Measurements from ENCODE around the gene IGF1R. TPM values are rescaled to one million over a fixed set of nuclear protein-coding genes. Genes with fewer than 3 reads are reported as not detected.

IGF1R gene
- total RNA-seq, 1 experiment from 2014 or later: 16.3 TPM

DNA sequence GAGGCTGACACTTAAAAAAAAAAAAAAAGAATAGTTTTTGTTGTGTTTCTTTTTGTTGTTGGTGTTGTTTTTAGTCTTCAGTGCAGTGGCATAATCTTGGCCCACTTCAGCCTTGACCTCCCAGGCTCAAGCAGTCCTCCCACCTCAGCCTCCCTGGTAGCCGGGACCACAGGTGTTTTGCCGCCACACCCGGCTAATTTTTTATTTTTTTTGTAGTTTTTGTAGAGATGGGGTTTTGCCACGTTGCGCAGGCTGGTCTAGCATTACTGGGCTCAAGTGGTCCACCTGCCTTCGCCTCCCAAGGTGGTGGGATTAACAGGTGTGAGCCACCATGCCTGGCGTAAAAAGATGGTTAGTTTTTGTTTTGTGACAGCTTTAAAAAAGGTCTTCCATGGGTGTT, 30.1 kb downstream of the IGF1R start:
- H3K36me3 ChIP-seq (ENCODE audit: control insufficient read depth in 1 of 2, insufficient read depth in 2 of 2, low read length in 2 of 2): no peaks in the 10 kb centered on the region
- CTCF ChIA-PET: no interaction called here
- intact Hi-C loops (cut with micrococcal nuclease): no loop called here
- H3K27ac ChIP-seq (ENCODE audit: low read depth, low read length): no peak overlapping the region
- H4K20me1 ChIP-seq (ENCODE audit: insufficient read depth): no peaks in the 10 kb centered on the region
- no peaks in the 10 kb centered on the region for H3K9me2 ChIP-seq (ENCODE audit: insufficient read depth)
- DNase-seq (ENCODE audit: low read depth, low spot score) (no peak), ATAC-seq (no peak)
- POLR2A ChIA-PET: no interaction called here
- no peak for TF ChIP-seq ZFX (IDR thresholded peaks at IDR 0.05)
- no peak for TF ChIP-seq JUND (IDR thresholded peaks at IDR 0.05)
- no peak for TF ChIP-seq EZH2 (IDR thresholded peaks at IDR 0.05)
- TF ChIP-seq CBX3 (IDR thresholded peaks at IDR 0.05; ENCODE audit: low read depth): no peak
- no peak for TF ChIP-seq FOSL1 (IDR thresholded peaks at IDR 0.05; ENCODE audit: low read depth)
- TF ChIP-seq, protein P1, sequence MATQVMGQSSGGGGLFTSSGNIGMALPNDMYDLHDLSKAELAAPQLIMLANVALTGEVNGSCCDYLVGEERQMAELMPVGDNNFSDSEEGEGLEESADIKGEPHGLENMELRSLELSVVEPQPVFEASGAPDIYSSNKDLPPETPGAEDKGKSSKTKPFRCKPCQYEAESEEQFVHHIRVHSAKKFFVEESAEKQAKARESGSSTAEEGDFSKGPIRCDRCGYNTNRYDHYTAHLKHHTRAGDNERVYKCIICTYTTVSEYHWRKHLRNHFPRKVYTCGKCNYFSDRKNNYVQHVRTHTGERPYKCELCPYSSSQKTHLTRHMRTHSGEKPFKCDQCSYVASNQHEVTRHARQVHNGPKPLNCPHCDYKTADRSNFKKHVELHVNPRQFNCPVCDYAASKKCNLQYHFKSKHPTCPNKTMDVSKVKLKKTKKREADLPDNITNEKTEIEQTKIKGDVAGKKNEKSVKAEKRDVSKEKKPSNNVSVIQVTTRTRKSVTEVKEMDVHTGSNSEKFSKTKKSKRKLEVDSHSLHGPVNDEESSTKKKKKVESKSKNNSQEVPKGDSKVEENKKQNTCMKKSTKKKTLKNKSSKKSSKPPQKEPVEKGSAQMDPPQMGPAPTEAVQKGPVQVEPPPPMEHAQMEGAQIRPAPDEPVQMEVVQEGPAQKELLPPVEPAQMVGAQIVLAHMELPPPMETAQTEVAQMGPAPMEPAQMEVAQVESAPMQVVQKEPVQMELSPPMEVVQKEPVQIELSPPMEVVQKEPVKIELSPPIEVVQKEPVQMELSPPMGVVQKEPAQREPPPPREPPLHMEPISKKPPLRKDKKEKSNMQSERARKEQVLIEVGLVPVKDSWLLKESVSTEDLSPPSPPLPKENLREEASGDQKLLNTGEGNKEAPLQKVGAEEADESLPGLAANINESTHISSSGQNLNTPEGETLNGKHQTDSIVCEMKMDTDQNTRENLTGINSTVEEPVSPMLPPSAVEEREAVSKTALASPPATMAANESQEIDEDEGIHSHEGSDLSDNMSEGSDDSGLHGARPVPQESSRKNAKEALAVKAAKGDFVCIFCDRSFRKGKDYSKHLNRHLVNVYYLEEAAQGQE (IDR thresholded peaks at IDR 0.05; ENCODE audit: low read depth): no peak
- TF ChIP-seq POLR2A (IDR thresholded peaks at IDR 0.05; ENCODE audit: borderline replicate concordance, extremely low read depth, insufficient read depth, insufficient read length): no peak
- TF ChIP-seq TCF7L2 (IDR thresholded peaks at IDR 0.05; ENCODE audit: borderline replicate concordance, extremely low read depth, insufficient read depth, insufficient read length): no peak
- no peak for TF ChIP-seq SRF (IDR thresholded peaks at IDR 0.05; ENCODE audit: low read depth)
- TF ChIP-seq, protein P2, sequence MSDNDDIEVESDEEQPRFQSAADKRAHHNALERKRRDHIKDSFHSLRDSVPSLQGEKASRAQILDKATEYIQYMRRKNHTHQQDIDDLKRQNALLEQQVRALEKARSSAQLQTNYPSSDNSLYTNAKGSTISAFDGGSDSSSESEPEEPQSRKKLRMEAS (IDR thresholded peaks at IDR 0.05): no peak
- no peak for TF ChIP-seq SIN3A (IDR thresholded peaks at IDR 0.05; ENCODE audit: low read depth)
- no peak for TF ChIP-seq ELF1 (IDR thresholded peaks at IDR 0.05; ENCODE audit: borderline replicate concordance, low read depth)
- TF ChIP-seq CEBPB (IDR thresholded peaks at IDR 0.05; ENCODE audit: low read depth): no peak
- TF ChIP-seq YY1 (IDR thresholded peaks at IDR 0.05; ENCODE audit: extremely low read depth, insufficient replicate concordance, low read depth, low read length): no peak
- no peak for TF ChIP-seq EZH2phosphoT487 (IDR thresholded peaks at IDR 0.05; ENCODE audit: borderline replicate concordance)
- TF ChIP-seq, protein P3, sequence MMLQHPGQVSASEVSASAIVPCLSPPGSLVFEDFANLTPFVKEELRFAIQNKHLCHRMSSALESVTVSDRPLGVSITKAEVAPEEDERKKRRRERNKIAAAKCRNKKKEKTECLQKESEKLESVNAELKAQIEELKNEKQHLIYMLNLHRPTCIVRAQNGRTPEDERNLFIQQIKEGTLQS (IDR thresholded peaks at IDR 0.05): no peak
- TF ChIP-seq ZNF274 (IDR thresholded peaks at IDR 0.05; ENCODE audit: low read depth, low read length): no peak
- no peak for TF ChIP-seq EGR1 (IDR thresholded peaks at IDR 0.05; ENCODE audit: low read depth)
- TF ChIP-seq, protein P4, sequence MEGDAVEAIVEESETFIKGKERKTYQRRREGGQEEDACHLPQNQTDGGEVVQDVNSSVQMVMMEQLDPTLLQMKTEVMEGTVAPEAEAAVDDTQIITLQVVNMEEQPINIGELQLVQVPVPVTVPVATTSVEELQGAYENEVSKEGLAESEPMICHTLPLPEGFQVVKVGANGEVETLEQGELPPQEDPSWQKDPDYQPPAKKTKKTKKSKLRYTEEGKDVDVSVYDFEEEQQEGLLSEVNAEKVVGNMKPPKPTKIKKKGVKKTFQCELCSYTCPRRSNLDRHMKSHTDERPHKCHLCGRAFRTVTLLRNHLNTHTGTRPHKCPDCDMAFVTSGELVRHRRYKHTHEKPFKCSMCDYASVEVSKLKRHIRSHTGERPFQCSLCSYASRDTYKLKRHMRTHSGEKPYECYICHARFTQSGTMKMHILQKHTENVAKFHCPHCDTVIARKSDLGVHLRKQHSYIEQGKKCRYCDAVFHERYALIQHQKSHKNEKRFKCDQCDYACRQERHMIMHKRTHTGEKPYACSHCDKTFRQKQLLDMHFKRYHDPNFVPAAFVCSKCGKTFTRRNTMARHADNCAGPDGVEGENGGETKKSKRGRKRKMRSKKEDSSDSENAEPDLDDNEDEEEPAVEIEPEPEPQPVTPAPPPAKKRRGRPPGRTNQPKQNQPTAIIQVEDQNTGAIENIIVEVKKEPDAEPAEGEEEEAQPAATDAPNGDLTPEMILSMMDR (IDR thresholded peaks at IDR 0.05 in 2 of 3, conservative IDR thresholded peaks at IDR 0.05 in 1 of 3; ENCODE audit: borderline replicate concordance in 1 of 3, insufficient read depth in 1 of 3, low read depth in 2 of 3, low read length in 2 of 3): no peak
- TF ChIP-seq POLR2AphosphoS5 (IDR thresholded peaks at IDR 0.05; ENCODE audit: low read depth, low read length): no peak
- no peak overlapping the region for H3K4me3 ChIP-seq (replicated peaks in 1 of 2; ENCODE audit: low read depth in 1 of 2, low read length in 2 of 2)
- no peaks in the 10 kb centered on the region for H3K4me1 ChIP-seq (ENCODE audit: control insufficient read depth in 1 of 2, insufficient read depth in 2 of 2, low read length in 2 of 2)
- no peak overlapping the region for H3K4me2 ChIP-seq (ENCODE audit: low read length)
- no peaks in the 10 kb centered on the region for H3K9me3 ChIP-seq (ENCODE audit: control insufficient read depth in 1 of 2, insufficient read depth in 1 of 2, low read depth in 1 of 2, low read length in 2 of 2)
- no TSS peak for BruUV-seq (replicated peaks)
- H3K27me3 ChIP-seq (ENCODE audit: insufficient read depth, low read length): no peaks in the 10 kb centered on the region
- no peak overlapping the region for H2AFZ ChIP-seq (ENCODE audit: low read depth, low read length, poor library complexity, severe bottlenecking)
- H3K79me2 ChIP-seq (ENCODE audit: insufficient read depth, low read length): no peaks in the 10 kb centered on the region
- RAD21 ChIA-PET (ENCODE audit: low non-redundant PET in 1 of 2, low total read pairs in 2 of 2, uncharacterized antibody in 2 of 2, unreplicated experiment in 2 of 2): no interaction called here
- H3K9ac ChIP-seq (ENCODE audit: low read length): no peak overlapping the region
